ENCODE results near the gene TJP3.

TJP3 gene

GRCh38 chr19:3695124-3695733, 13.0 kb upstream of the TJP3 start:
- CTCF ChIA-PET, result no interaction called here
- TF ChIP-seq CTCF (conservative IDR thresholded peaks at IDR 0.05; ENCODE audit: low read depth), result no peak
- H3K27ac ChIP-seq, result no peak overlapping the region
- DNase-seq (ENCODE audit: low spot score), result no peak
- POLR2A ChIA-PET (ENCODE audit: low non-redundant PET), result interaction anchor here (0.6 kb wide), 1 partner anchor 95 kb away, joined by 7 read pairs; no protein-coding TSS in a partner anchor

GRCh38 chr19:3695986-3696659, 12.1 kb upstream of the TJP3 start:
- H3K27ac ChIP-seq, result no peak overlapping the region
- CTCF ChIA-PET, result no interaction called here

GRCh38 chr19:3696660-3696995, 11.6 kb upstream of the TJP3 start:
- H3K27ac ChIP-seq, result no peak overlapping the region
- POLR2A ChIA-PET (ENCODE audit: low non-redundant PET), result no interaction called here
- TF ChIP-seq CTCF (conservative IDR thresholded peaks at IDR 0.05; ENCODE audit: low read depth), result no peak
- CTCF ChIA-PET, result no interaction called here
- no peak for DNase-seq (ENCODE audit: low spot score)

More at GRCh38 chr19:3695986-3696659, 12.1 kb upstream of the TJP3 start:
- no peak for TF ChIP-seq CTCF (conservative IDR thresholded peaks at IDR 0.05; ENCODE audit: low read depth)
- DNase-seq (ENCODE audit: low spot score), result no peak
- POLR2A ChIA-PET (ENCODE audit: low non-redundant PET), result interaction anchor here (0.6 kb wide), 1 partner anchor 94 kb away, joined by 7 read pairs; no protein-coding TSS in a partner anchor

GRCh38 chr19:3697094-3697493, 11.1 kb upstream of the TJP3 start:
- ChIA-PET POLR2A (ENCODE audit: low non-redundant PET) (no interaction called here), CTCF (interaction anchor here (0.6 kb wide), 1 partner anchor 593 kb away, joined by 4 read pairs; no protein-coding TSS in a partner anchor)
- no peak overlapping the region for H3K27ac ChIP-seq
- no peak for TF ChIP-seq CTCF (conservative IDR thresholded peaks at IDR 0.05; ENCODE audit: low read depth)
- no peak for DNase-seq (ENCODE audit: low spot score)

- CTCF ChIA-PET, result interaction anchor here (0.6 kb wide), 1 partner anchor 594 kb away, joined by 4 read pairs; no protein-coding TSS in a partner anchor
- no peak for DNase-seq (ENCODE audit: low spot score)
- peak overlapping the region; percentile 71; the same call in 1 of the 2 replicates for H3K27ac ChIP-seq
- POLR2A ChIA-PET (ENCODE audit: low non-redundant PET), result no interaction called here
- no peak for TF ChIP-seq CTCF (conservative IDR thresholded peaks at IDR 0.05; ENCODE audit: low read depth)
Measured at GRCh38 chr19:3697671-3698385, 10.4 kb upstream of the TJP3 start.

GRCh38 chr19:3698386-3698950, 9.7 kb upstream of the TJP3 start:
- CTCF ChIA-PET, result interaction anchor here (0.8 to 1.6 kb wide), 3 partner anchors 8 to 1231 kb away, joined by 3 to 8 read pairs (median 5); no protein-coding TSS in a partner anchor
- TF ChIP-seq CTCF (conservative IDR thresholded peaks at IDR 0.05; ENCODE audit: low read depth), result no peak
- peak overlapping the region; percentile 71 for H3K27ac ChIP-seq
- DNase-seq (ENCODE audit: low spot score), result no peak
- POLR2A ChIA-PET (ENCODE audit: low non-redundant PET), result no interaction called here
